Measurements from ENCODE around the gene CNGB1. TPM values are rescaled to one million over a fixed set of nuclear protein-coding genes. Genes with fewer than 3 reads are reported as not detected.
"Not testable (repeated sequence)": the region's sequence is repeated elsewhere in the genome, so short reads cannot be mapped to it uniquely, and the experiment has no call there.

Gene CNGB1
- total RNA-seq, 1 donor from 2014 or later, result under 0.01 TPM

GRCh38 chr16:58012481-58012880 is 41.6 kb upstream of the CNGB1 start:
- H3K4me3 ChIP-seq (ENCODE audit: low read depth, low read length), result no peak overlapping the region
- no peaks in the 10 kb centered on the region for H3K27me3 ChIP-seq (ENCODE audit: control insufficient read depth, insufficient read depth, low read length)
- no peak for DNase-seq (ENCODE audit: low read depth)
- no peak for TF ChIP-seq CTCF (IDR thresholded peaks at IDR 0.05; ENCODE audit: insufficient read depth, low read length, severe bottlenecking)
- FAIRE-seq, result no peak
- peaks cover 22% of the 10 kb centered on the region for H3K36me3 ChIP-seq (ENCODE audit: control insufficient read depth, insufficient read depth, low read length)

- Histone ChIP-seq H3K4me3 (ENCODE audit: low read depth, low read length) (no peak overlapping the region), H3K36me3 (ENCODE audit: control insufficient read depth, insufficient read depth, low read length) (peaks cover 20% of the 10 kb centered on the region), H3K27me3 (ENCODE audit: control insufficient read depth, insufficient read depth, low read length) (no peaks in the 10 kb centered on the region)
- no peak for DNase-seq (ENCODE audit: low read depth)
- TF ChIP-seq CTCF (IDR thresholded peaks at IDR 0.05; ENCODE audit: insufficient read depth, low read length, severe bottlenecking), result no peak
- FAIRE-seq, result peak; percentile 77
These were observed 40.7 kb upstream of the CNGB1 start for GRCh38 chr16:58011652-58012051.

- Histone ChIP-seq H3K4me3 (ENCODE audit: low read depth, low read length) (no peak overlapping the region), H3K27me3 (ENCODE audit: control insufficient read depth, insufficient read depth, low read length) (no peaks in the 10 kb centered on the region), H3K36me3 (ENCODE audit: control insufficient read depth, insufficient read depth, low read length) (peaks cover 20% of the 10 kb centered on the region)
- FAIRE-seq (no peak), DNase-seq (ENCODE audit: low read depth) (no peak)
- TF ChIP-seq CTCF (IDR thresholded peaks at IDR 0.05; ENCODE audit: insufficient read depth, low read length, severe bottlenecking), result no peak
These were observed 40.0 kb upstream of the CNGB1 start for GRCh38 chr16:58010886-58011285.

GRCh38 chr16:58009856-58010416 is 39.0 kb upstream of the CNGB1 start:
- FAIRE-seq, result no peak

GRCh38 chr16:58004736-58005135 is 33.8 kb upstream of the CNGB1 start:
- DNase-seq (ENCODE audit: low read depth); H3K36me3 ChIP-seq (ENCODE audit: control insufficient read depth, insufficient read depth, low read length); FAIRE-seq; H3K4me3 ChIP-seq (ENCODE audit: low read depth, low read length); H3K27me3 ChIP-seq (ENCODE audit: control insufficient read depth, insufficient read depth, low read length): not testable (repeated sequence)

More at GRCh38 chr16:58009856-58010416, 39.0 kb upstream of the CNGB1 start:
- no peak for TF ChIP-seq CTCF (IDR thresholded peaks at IDR 0.05; ENCODE audit: insufficient read depth, low read length, severe bottlenecking)
- H3K27me3 ChIP-seq (ENCODE audit: control insufficient read depth, insufficient read depth, low read length), result no peaks in the 10 kb centered on the region
- H3K4me3 ChIP-seq (ENCODE audit: low read depth, low read length), result no peak overlapping the region
- peaks cover 20% of the 10 kb centered on the region for H3K36me3 ChIP-seq (ENCODE audit: control insufficient read depth, insufficient read depth, low read length)
- no peak for DNase-seq (ENCODE audit: low read depth)

GRCh38 chr16:58002936-58003335 is 32.0 kb upstream of the CNGB1 start:
- Histone ChIP-seq H3K36me3 (ENCODE audit: control insufficient read depth, insufficient read depth, low read length) (peaks cover 3% of the 10 kb centered on the region), H3K4me3 (ENCODE audit: low read depth, low read length) (no peak overlapping the region), H3K27me3 (ENCODE audit: control insufficient read depth, insufficient read depth, low read length) (no peaks in the 10 kb centered on the region)
- DNase-seq (ENCODE audit: low read depth) (no peak), FAIRE-seq (no peak)
- TF ChIP-seq CTCF (IDR thresholded peaks at IDR 0.05; ENCODE audit: insufficient read depth, low read length, severe bottlenecking), result no peak

Data from bronchial epithelial cell (primary cell).